LNCAP (cell line): ENCODE results near the gene OR52K1.
A peak's percentile ranks its signal among the peaks of the same experiment; 100 is the strongest.

Experiments used
- CTCF ChIP-seq: fragments of 450-650 bp; IDR thresholded peaks from 2 replicates; pipeline ENCODE4 v1.5.1; 2017; ENCODE audit warnings: mild to moderate bottlenecking

OR52K1 gene

GRCh38 chr11:4467811-4468606, 14.4 kb upstream of the OR52K1 start:
- TF ChIP-seq CTCF, result no peak

- no peak for TF ChIP-seq CTCF
These were observed 2.8 kb upstream of the OR52K1 start for GRCh38 chr11:4479644-4480043.

GRCh38 chr11:4480577-4481239, 1.7 kb upstream of the OR52K1 start:
- TF ChIP-seq CTCF, result no peak

DNA sequence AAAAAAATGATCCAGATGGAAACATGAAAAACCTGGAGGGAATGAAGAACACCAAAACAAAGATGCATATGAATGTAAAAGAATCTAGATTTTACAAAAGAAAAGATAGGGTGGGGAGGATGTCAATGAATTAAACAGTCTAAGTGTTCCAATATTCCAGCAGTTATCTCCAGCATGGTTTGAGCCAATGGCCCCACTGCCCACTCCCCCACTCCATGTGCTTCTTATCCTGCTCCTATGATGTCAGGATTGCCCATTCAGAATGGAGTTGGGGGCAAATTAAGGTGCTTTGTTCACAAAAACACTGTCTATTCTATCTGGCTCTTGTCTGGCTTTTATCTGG, 1.2 kb upstream of the OR52K1 start:
- TF ChIP-seq CTCF, result no peak

- TF ChIP-seq CTCF, result no peak
These were observed 1.9 kb downstream of the OR52K1 start for GRCh38 chr11:4484310-4484709.

DNA sequence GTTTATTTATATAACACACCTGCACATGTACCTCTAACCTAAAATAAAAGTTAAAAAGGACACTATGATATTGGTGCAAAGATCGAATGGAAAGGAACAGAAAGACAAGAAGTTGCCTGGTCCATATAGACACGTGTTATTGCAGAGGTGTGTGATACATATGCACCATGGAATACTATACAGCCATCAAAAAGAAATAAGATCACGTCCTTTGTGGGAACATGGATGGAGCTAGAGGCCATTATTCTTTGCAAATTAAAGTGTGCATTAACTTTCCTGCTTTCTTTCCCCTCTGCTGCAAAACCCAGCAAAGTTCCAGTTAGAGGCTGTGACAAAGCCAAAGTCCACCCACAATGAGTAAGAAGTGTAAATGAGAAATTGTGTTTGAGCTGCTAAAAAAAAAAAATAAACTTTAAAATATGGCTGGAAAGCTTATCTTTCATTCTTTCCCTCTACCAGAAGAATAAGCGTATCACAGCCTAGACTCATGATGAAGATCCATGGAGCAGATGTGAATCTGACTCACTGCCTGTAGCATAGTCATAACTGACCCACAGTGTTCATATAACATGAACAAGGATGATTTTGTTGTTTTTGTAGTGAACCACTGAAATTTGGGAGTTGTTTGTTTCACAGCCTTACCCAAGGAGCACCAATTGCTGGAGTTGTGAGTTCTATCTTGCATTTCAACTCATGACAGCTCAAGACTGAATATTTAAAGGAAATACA, 9.6 kb downstream of the OR52K1 start:
- TF ChIP-seq CTCF, result no peak

DNA sequence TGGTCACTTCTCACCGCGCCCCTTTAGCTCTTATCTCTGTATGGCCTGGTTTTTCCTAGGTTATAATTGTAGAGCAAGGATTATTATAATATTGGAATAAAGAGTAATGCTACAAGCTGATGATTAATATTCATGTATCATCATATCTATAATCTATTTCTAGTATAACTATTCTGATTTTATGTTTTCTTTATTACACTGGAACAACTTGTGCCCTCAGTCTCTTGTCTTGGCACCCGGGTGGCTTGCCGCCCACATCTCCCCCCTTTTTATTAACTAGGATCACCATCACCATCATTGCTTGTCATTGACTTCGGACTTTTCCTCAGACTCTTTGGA, 11.0 kb downstream of the OR52K1 start:
- TF ChIP-seq CTCF, result peak; percentile 12; the same call in 1 of the 2 replicates
